Skin of body (tissue), 2 donors: Measurements from ENCODE around the gene LHFPL2. TPM values are rescaled to one million over a fixed set of nuclear protein-coding genes. Genes with fewer than 3 reads are reported as not detected.

Source experiments
- DNase-seq: peaks from one replicate; lab custom pipeline; 2025; lab: John Stamatoyannopoulos, UW
- total RNA-seq: library from RNA; depleted of rRNA; stranded (reverse); fragments of >200 nt; gene quantifications from one replicate; pipeline ENCODE4 v1.2.3, GENCODE V29; 2014

LHFPL2 gene
- total RNA-seq, 1 donor from 2014 or later: 75.7 TPM

GRCh38 chr5:78597068-78597973 is 51.3 kb downstream of the LHFPL2 start:
- no peak for DNase-seq

DNA sequence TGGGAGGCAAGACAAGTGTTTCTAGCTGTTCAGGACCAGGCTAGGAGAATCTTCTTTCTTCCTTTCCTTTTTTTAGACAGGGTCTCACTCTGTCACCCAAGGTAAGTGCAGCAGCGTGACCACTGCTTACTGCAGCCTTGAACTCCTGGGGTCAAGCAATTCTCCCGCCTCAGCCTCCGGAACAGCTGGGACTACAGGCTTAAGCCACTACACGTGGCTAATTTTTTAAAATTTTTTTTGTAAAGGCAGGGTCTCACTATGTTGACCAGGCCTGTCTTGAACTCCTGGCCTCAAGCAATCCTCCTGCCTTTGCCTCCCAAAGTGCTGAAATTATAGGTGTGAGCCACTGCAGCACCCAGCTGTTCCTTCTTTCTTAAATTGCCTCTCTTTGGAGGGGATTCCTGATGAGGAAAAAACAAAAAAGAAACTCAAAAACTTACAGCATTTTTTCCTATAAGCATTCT is 53.1 kb downstream of the LHFPL2 start:
- no peak for DNase-seq

GRCh38 chr5:78594610-78595457 is 53.7 kb downstream of the LHFPL2 start:
- DNase-seq: peak; percentile 88

GRCh38 chr5:78594021-78594420 is 54.6 kb downstream of the LHFPL2 start:
- no peak for DNase-seq

DNA sequence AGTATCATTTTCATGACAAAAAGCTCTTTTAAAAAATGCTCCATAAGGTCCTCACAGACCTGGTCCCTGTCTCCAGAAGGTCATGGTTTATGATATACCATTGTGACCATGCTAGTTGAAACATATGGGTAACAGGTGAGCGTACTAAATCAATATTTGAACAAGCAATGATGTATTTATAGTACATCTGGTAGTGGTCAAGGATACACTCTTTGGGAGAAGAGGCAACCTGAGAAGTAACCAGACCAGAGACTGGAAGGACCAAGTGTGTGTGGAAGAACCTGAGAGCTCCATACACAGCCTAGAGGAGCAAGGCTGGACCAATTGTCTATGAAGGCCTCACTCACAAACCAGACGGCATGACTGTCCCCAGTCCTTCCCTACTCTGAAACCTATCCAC is 55.1 kb downstream of the LHFPL2 start:
- no peak for DNase-seq

- no peak for DNase-seq
These were observed 55.7 kb downstream of the LHFPL2 start for GRCh38 chr5:78592735-78593386.

DNA sequence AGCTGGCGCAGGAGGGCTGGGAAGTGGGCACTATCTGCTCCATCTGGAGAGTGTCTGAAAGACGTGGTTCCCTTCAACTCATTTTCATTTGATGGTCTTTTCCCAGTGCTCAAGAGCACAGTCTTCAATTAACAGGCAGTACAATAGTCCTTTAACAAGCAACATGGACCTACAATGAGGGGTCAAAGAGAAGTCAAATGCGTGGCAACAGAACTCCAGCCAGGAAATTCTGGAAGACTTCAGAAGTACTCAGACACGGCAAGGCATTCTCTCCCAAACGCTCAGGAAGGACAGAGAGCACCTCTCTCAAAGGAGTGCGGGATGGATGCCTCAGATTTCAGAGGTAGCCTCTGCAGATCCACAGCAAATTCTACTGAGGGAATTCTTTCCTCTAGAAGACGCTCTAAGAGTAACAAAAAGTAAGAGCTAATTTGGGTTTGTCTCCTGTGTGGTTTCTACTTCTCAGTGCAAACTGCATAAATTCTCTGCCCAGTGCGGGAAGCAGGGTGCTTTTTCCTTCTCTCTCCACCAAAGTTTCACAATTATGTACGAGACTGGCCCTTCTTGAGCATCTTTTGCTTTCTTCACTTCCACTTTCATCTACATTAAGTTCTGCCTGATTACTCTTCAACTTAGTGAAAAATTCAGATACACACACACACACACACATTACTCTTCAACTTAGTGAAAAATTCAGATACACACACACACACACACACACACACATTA is 56.4 kb downstream of the LHFPL2 start:
- no peak for DNase-seq

DNA sequence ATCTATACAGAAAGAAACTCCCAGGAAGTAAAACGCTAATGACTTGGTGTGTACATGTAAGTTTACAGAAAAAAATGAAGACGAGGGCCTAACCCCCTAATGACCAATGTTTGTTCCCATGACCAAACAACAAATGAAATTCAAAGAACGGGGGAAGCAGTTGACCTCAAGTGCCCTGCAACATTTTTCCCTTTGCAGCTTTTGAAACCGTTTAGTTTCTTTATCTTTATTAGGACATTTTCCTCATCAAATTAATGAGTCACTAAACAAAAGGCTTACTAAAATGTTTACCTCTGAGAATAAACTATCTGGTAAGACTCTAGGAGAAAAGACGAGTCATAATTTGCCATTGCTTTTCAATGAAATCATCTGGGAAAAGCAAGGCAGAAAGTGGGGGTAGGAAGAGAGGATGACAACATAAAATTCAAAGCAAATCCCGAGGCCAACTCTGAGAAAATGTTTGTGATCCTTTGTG is 57.4 kb downstream of the LHFPL2 start:
- no peak for DNase-seq

DNA sequence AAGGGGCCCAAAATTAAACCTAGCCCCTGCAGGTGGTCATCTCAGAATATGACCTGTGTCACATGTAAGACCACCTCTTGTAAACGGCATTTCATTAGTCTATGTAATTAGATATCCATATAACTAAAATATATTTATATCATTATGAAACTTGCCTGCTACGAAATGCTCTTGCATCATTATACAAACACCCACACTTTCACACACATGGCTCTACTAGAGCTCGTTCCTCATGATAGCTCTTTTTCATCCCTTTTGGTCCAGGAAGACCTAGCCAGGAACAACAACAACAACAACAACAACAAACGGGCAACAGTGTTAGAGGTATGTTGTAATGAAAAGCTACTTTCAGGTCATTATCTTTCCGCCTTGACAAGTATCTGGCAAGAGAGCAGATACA is 58.6 kb downstream of the LHFPL2 start:
- no peak for DNase-seq

DNA sequence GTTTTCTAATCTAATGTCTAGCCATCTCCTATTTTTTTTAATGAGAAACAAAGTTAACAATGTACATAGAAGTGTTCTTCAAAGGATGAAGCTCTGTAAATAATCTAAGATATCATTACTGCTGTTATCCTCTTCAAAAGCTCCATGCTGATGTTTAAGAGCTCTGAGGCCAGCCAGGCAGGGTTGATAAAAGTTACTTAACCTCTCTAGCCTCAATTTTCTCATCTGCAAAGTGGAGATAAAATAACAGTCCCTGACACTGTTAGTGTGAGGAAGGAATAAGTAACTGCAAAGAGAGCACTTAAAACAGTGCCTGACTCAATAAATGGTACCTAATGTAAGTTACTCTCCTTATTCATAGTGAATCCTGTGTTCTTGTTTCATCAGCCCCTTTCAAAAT is 60.1 kb downstream of the LHFPL2 start:
- no peak for DNase-seq

DNA sequence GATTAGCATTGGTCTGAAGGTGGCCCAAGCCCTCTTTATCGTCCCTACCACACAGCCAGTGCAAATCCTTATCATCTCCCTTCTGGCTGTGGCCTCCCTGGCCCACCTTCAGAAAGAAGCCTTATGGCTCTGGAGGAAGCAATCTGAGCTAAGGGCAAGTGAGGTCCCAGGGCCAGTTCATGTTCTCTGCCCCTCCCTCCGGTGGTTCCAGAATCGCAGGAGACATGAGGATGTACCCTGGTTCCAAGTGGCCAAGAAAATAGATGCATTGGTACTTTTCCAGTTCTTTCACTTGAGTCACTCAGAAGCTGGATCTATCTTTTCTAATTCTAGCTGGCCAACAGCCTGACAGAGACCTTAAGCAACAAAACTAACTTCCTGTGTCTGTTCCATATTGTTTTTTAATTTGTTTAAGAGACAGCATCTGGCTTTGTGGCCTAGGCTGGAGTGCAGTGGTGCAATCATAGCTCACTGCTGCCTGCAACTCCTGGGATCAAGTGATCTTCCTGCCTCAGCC is 60.7 kb downstream of the LHFPL2 start:
- no peak for DNase-seq

DNA sequence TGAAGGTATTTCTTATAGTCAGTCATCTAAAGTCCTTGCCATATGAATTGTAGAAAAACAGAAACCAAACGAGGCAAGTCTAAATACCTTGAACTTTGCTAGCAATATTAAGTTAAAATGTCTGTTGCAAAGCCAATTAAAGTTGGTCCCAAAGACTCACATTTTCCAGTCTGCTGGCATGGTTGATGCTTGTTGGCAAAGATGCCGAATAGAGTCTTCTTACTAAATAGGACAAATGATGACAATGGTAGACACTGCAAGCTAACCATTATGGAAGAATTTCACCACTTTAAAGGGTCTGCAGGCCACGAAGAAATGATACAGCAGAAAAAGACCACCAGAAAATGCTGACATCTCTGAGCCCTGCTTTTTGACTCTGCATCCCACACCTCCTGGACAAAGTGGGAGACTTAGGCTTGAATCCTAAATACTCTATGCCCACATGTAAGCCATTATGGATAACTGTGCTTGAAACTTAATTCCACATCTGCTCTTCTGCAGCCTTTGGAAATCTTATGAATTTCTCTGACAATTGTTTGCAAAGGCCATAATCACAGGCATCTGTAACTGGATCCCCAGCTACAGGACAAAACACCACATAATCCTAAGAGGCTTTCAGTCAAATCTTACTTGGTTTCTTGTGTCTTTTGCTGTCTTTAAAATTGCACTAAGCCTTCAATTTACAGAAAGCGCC is 61.3 kb downstream of the LHFPL2 start:
- DNase-seq: peak; percentile 54

GRCh38 chr5:78586251-78586650 is 62.3 kb downstream of the LHFPL2 start:
- DNase-seq: peak; percentile 55

GRCh38 chr5:78578015-78578414 is 70.6 kb downstream of the LHFPL2 start:
- DNase-seq: no peak

- peak; percentile 24 for DNase-seq
These were observed 71.3 kb downstream of the LHFPL2 start for GRCh38 chr5:78577071-78577807.

DNA sequence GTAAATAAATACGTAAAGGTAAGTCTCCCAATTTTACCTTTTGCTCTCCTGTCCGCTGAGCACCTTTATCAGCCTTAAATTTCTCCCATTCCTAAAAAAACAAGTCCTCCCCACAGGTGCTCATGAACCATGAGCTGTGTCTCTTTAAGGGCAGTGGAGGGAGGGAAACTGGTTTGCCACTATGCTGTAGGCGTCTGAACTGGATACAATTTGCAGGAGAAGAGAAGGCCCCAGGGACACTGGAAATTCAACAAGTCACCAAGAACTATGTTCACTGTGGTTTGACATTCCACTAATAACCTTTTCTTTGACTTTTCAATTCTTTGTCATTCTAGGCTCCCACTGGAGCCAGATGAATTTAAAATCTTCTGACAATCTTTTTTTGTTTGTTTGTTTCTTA is 72.2 kb downstream of the LHFPL2 start:
- DNase-seq: no peak

- no peak for DNase-seq
These were observed 73.8 kb downstream of the LHFPL2 start for GRCh38 chr5:78574731-78575161.

- no peak for DNase-seq
These were observed 74.4 kb downstream of the LHFPL2 start for GRCh38 chr5:78574131-78574673.

DNA sequence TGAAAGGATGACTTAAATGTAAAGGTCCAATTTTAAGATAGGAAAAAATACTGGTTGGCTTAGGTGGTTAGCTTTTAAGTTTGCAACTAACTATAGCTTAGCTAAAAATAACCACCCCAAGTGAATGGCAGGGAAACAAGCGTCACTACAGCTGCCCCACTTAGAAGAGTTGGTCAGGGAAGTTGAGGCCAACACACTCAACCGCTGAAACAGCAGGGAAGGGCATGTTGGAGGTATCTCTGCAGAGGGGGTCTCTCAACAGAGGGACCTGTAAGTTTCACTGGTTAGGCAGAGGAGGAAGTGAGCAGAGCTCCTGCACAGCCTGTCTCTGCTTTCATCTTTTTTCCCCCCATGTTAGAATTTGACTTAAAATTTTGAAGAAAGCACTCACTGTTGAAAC is 75.3 kb downstream of the LHFPL2 start:
- DNase-seq: no peak
